ENCODE data around the gene PIEZO1.
A peak's percentile ranks its signal among the peaks of the same experiment; 100 is the strongest.

PIEZO1 gene

GRCh38 chr16:88787579-88788314 is 2.7 kb upstream of the PIEZO1 start:
- TF ChIP-seq, protein P1, sequence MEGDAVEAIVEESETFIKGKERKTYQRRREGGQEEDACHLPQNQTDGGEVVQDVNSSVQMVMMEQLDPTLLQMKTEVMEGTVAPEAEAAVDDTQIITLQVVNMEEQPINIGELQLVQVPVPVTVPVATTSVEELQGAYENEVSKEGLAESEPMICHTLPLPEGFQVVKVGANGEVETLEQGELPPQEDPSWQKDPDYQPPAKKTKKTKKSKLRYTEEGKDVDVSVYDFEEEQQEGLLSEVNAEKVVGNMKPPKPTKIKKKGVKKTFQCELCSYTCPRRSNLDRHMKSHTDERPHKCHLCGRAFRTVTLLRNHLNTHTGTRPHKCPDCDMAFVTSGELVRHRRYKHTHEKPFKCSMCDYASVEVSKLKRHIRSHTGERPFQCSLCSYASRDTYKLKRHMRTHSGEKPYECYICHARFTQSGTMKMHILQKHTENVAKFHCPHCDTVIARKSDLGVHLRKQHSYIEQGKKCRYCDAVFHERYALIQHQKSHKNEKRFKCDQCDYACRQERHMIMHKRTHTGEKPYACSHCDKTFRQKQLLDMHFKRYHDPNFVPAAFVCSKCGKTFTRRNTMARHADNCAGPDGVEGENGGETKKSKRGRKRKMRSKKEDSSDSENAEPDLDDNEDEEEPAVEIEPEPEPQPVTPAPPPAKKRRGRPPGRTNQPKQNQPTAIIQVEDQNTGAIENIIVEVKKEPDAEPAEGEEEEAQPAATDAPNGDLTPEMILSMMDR (IDR thresholded peaks at IDR 0.05; ENCODE audit: control insufficient read depth, insufficient read depth, low read depth, low read length, missing control alignments): no peak
- H3K4me3 ChIP-seq (ENCODE audit: control insufficient read depth, low read depth, low read length): no peak overlapping the region
- DNase-seq (ENCODE audit: low read depth): no peak

GRCh38 chr16:88784856-88785105 is 239 bp downstream of the PIEZO1 start:
- peak overlapping the region; percentile 58 for H3K4me3 ChIP-seq (ENCODE audit: control insufficient read depth, low read depth, low read length)
- DNase-seq (ENCODE audit: low read depth): no peak
- TF ChIP-seq, protein P1 (IDR thresholded peaks at IDR 0.05; ENCODE audit: control insufficient read depth, insufficient read depth, low read depth, low read length, missing control alignments): no peak

DNA sequence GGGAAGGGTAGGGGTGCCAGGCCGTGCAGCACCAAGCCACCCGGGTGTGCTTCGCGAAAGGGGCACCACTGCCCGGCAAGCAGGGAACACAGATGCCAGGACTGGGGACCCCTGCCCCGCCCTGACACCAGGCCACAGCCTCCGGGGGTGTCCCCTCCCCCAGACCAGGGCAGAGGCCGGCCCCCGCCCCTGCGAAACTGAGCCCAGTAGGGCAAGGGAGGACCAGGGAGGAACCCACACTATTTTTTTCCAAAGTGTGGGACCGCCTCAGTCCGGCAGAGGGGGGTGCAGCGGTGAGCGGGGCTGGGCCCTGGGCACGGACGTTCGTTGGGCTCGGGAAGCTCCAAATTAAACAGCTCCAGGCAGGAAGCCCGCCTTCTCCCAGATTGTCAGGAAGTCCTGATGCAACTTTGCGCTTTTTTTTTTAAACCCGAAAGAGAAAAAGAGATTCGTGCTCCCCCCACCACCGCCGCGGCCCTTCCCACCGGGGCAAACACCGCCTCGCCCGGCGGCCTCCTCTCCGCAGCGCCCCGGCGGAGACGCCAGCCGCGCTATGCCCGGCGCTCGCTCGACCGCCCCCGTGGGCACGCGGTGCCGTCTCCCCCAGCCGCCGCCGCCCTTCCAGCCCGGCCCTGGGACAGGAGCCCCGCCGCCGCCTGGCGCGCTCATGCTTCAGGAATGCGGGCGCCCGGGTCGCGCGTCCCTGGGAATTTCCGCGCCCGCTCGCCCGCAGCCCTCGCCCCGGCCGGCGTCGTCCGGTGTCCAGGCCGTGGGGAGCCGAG is 755 bp downstream of the PIEZO1 start:
- no peak for DNase-seq (ENCODE audit: low read depth)
- TF ChIP-seq, protein P1 (IDR thresholded peaks at IDR 0.05; ENCODE audit: control insufficient read depth, insufficient read depth, low read depth, low read length, missing control alignments): peak; percentile 69
- peak overlapping the region; percentile 58 for H3K4me3 ChIP-seq (ENCODE audit: control insufficient read depth, low read depth, low read length)

GRCh38 chr16:88783391-88784073 is 1.5 kb downstream of the PIEZO1 start:
- no peak for DNase-seq (ENCODE audit: low read depth)
- H3K4me3 ChIP-seq (ENCODE audit: control insufficient read depth, low read depth, low read length): peak overlapping the region; percentile 58
- TF ChIP-seq, protein P1 (IDR thresholded peaks at IDR 0.05; ENCODE audit: control insufficient read depth, insufficient read depth, low read depth, low read length, missing control alignments): no peak

DNA sequence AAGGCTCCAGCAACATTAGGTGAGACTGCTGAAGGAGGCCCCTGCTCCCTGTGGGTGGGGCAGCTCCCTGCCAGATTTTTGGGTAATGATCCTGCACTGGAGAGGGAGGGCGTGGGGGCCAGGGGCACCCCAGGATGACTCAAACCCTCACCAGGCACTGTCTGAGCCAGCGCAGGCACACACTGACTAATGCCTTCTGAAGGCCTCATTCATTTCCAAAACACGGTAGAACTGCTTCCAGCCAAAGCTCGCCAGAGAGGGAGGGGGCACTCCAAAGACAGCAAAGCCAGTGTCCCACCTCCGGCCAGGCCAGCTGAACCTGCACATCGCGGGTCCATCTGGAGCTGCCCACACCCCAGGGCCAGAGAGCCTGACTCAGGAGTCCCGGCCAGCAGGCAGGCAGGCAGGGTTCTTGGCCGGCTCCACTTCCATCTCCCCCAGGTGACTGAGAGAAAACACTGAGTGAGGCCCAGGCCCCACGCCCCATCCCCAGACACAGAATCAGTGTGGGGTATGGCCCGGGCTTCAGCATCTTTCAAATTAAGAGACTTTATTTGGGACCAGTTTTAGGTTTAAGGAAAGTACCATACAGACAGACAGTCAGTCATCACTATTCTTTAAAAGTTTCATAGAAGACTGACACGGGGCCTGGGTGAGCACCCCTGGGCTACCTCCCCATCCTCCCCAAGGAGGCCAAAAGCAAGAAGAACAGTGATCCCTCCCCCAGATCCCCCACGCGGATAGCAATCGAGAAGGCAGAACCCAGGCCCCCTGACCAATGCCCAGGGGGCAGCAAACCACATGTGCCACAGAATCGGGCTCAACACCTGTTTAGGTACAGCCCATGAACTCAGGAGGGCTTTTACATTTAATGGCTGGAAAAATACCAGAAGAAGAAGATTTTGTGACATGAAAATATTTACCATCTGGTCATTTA is 2.3 kb downstream of the PIEZO1 start:
- TF ChIP-seq, protein P1 (IDR thresholded peaks at IDR 0.05; ENCODE audit: control insufficient read depth, insufficient read depth, low read depth, low read length, missing control alignments): no peak
- no peak for DNase-seq (ENCODE audit: low read depth)
- peak overlapping the region; percentile 58 for H3K4me3 ChIP-seq (ENCODE audit: control insufficient read depth, low read depth, low read length)
